C1 segment of cervical spinal cord (tissue), 14 donors: Measurements from ENCODE around the gene SLC22A17.
A peak's percentile ranks its signal among the peaks of the same experiment; 100 is the strongest.

Experiments used
- DNase-seq, 14 donors: peaks; one replicate each; lab custom pipeline; 2025; lab: John Stamatoyannopoulos, UW

SLC22A17 gene

GRCh38 chr14:23308721-23309445, 43.8 kb downstream of the SLC22A17 start:
- no peak for DNase-seq

GRCh38 chr14:23307687-23308644, 44.7 kb downstream of the SLC22A17 start:
- no peak for DNase-seq

- DNase-seq, result no peak
Measured at GRCh38 chr14:23307146-23307530, 45.5 kb downstream of the SLC22A17 start.

- DNase-seq, result peak; percentile 56 to 93 (median 88)
Measured at GRCh38 chr14:23306412-23307145, 46.1 kb downstream of the SLC22A17 start, which contains the start of gene BCL2L2. BCL2L2 (plus strand) TSS chr14:23306833; CDS start chr14:23307768, 935 bp downstream.

- peak in 10 of 14 donors; percentile 58 to 82 (median 70) for DNase-seq
Measured at GRCh38 chr14:23302290-23303225, 50.1 kb downstream of the SLC22A17 start, which contains the start of gene PPP1R3E. PPP1R3E (minus strand) TSS chr14:23302859; CDS start chr14:23302576, 283 bp downstream.

- peak in 1 of 14 donors; percentile 90 for DNase-seq
Measured at GRCh38 chr14:23301969-23302289, 50.8 kb downstream of the SLC22A17 start.

- peak; percentile 87 to 100 (median 99) for DNase-seq
Measured at GRCh38 chr14:23301288-23301968, 51.3 kb downstream of the SLC22A17 start.

- DNase-seq, result peak in 9 of 14 donors; percentile 35 to 76 (median 61)
Measured at GRCh38 chr14:23300687-23301223, 51.9 kb downstream of the SLC22A17 start.

- DNase-seq, result no peak
Measured at GRCh38 chr14:23299986-23300686, 52.6 kb downstream of the SLC22A17 start.

- DNase-seq, result peak in 3 of 14 donors; percentile 7 to 43 (median 16)
Measured at GRCh38 chr14:23299211-23299957, 53.3 kb downstream of the SLC22A17 start.

- no peak for DNase-seq
Measured at GRCh38 chr14:23297611-23298277, 54.9 kb downstream of the SLC22A17 start.

GRCh38 chr14:23297096-23297495, 55.6 kb downstream of the SLC22A17 start:
- no peak for DNase-seq
